NCI-H526 treated with DMSO at 0.1 percent for 48 hours (cell line): Measurements from ENCODE around the gene ALS2.
"Not testable (repeated sequence)": the region's sequence is repeated elsewhere in the genome, so short reads cannot be mapped to it uniquely, and the experiment has no call there.

Source experiments
- DNase-seq: peaks from one replicate; lab custom pipeline; 2025; lab: John Stamatoyannopoulos, UW

The ALS2 gene

GRCh38 chr2:201793631-201794030 lies 12.9 kb upstream of the ALS2 start:
- no peak for DNase-seq

GRCh38 chr2:201790989-201791388 lies 10.3 kb upstream of the ALS2 start:
- no peak for DNase-seq

- no peak for DNase-seq
Measured at GRCh38 chr2:201790291-201790690, 9.6 kb upstream of the ALS2 start.

GRCh38 chr2:201789395-201789794 lies 8.7 kb upstream of the ALS2 start:
- DNase-seq: no peak

- DNase-seq: no peak
Measured at GRCh38 chr2:201788371-201788770, 7.6 kb upstream of the ALS2 start.

- DNase-seq: no peak
Measured at GRCh38 chr2:201786471-201786870, 5.7 kb upstream of the ALS2 start.

GRCh38 chr2:201785135-201785534 lies 4.4 kb upstream of the ALS2 start:
- DNase-seq: no peak

GRCh38 chr2:201784563-201784962 lies 3.8 kb upstream of the ALS2 start:
- DNase-seq: no peak

GRCh38 chr2:201781557-201782051 lies 871 bp upstream of the ALS2 start:
- DNase-seq: peak; percentile 28

- peak; percentile 12 for DNase-seq
Measured at GRCh38 chr2:201779901-201780673, 646 bp downstream of the ALS2 start.

GRCh38 chr2:201777869-201778268 lies 2.9 kb downstream of the ALS2 start:
- no peak for DNase-seq

- no peak for DNase-seq
Measured at GRCh38 chr2:201777043-201777442, 3.7 kb downstream of the ALS2 start.

- no peak for DNase-seq
Measured at GRCh38 chr2:201775326-201775725, 5.4 kb downstream of the ALS2 start.

- no peak for DNase-seq
Measured at GRCh38 chr2:201774546-201774945, 6.2 kb downstream of the ALS2 start.

- no peak for DNase-seq
Measured at GRCh38 chr2:201773990-201774389, 6.7 kb downstream of the ALS2 start.

GRCh38 chr2:201769666-201770373 lies 10.9 kb downstream of the ALS2 start:
- DNase-seq: no peak

- DNase-seq: no peak
Measured at GRCh38 chr2:201768918-201769317, 11.8 kb downstream of the ALS2 start.

GRCh38 chr2:201765799-201766198 lies 14.9 kb downstream of the ALS2 start:
- no peak for DNase-seq

- not testable (repeated sequence) for DNase-seq
Measured at GRCh38 chr2:201764469-201764868, 16.3 kb downstream of the ALS2 start.

GRCh38 chr2:201761101-201761500 lies 19.6 kb downstream of the ALS2 start:
- DNase-seq: no peak

GRCh38 chr2:201759567-201759966 lies 21.2 kb downstream of the ALS2 start:
- no peak for DNase-seq

- DNase-seq: no peak
Measured at GRCh38 chr2:201758873-201759272, 21.9 kb downstream of the ALS2 start.

- no peak for DNase-seq
Measured at GRCh38 chr2:201758234-201758633, 22.5 kb downstream of the ALS2 start.
